ENCODE results near the gene PTDSS2. TPM values are rescaled to one million over a fixed set of nuclear protein-coding genes. Genes with fewer than 3 reads are reported as not detected.
"Not testable (repeated sequence)": the region's sequence is repeated elsewhere in the genome, so short reads cannot be mapped to it uniquely, and the experiment has no call there.

The PTDSS2 gene
- polyA plus RNA-seq, 1 experiment = 15.8 TPM

- H3K27me3 ChIP-seq (ENCODE audit: control insufficient read depth, insufficient read depth, low read length) = no peaks in the 10 kb centered on the region
- ChIA-PET POLR2A (no interaction called here), CTCF (no interaction called here)
- no peak for DNase-seq (ENCODE audit: low read depth, low spot score)
- H3K9me3 ChIP-seq (ENCODE audit: control insufficient read depth, insufficient read depth, low read length) = peaks cover 8% of the 10 kb centered on the region
- H3K27ac ChIP-seq (ENCODE audit: low read depth, low read length) = no peak overlapping the region
- no peak overlapping the region for H3K4me3 ChIP-seq (ENCODE audit: low read depth, low read length)
- no peak for TF ChIP-seq CTCF (IDR thresholded peaks at IDR 0.05; ENCODE audit: low read depth, low read length)
These were observed 18.2 kb upstream of the PTDSS2 start for GRCh38 chr11:431921-432320.

GRCh38 chr11:432501-433100 is 17.5 kb upstream of the PTDSS2 start:
- CTCF ChIA-PET = no interaction called here

GRCh38 chr11:433111-433510 is 17.0 kb upstream of the PTDSS2 start:
- TF ChIP-seq CTCF (IDR thresholded peaks at IDR 0.05; ENCODE audit: low read depth, low read length) = no peak
- H3K27me3 ChIP-seq (ENCODE audit: control insufficient read depth, insufficient read depth, low read length) = no peaks in the 10 kb centered on the region
- H3K9me3 ChIP-seq (ENCODE audit: control insufficient read depth, insufficient read depth, low read length) = peaks cover 16% of the 10 kb centered on the region
- ChIA-PET CTCF (no interaction called here), POLR2A (no interaction called here)
- no peak overlapping the region for H3K27ac ChIP-seq (ENCODE audit: low read depth, low read length)
- DNase-seq (ENCODE audit: low read depth, low spot score) = no peak
- H3K4me3 ChIP-seq (ENCODE audit: low read depth, low read length) = no peak overlapping the region

More at GRCh38 chr11:432501-433100, 17.5 kb upstream of the PTDSS2 start:
- DNase-seq (ENCODE audit: low read depth, low spot score) = no peak
- Histone ChIP-seq H3K27me3 (ENCODE audit: control insufficient read depth, insufficient read depth, low read length) (no peaks in the 10 kb centered on the region), H3K9me3 (ENCODE audit: control insufficient read depth, insufficient read depth, low read length) (peaks cover 15% of the 10 kb centered on the region), H3K27ac (ENCODE audit: low read depth, low read length) (no peak overlapping the region), H3K4me3 (ENCODE audit: low read depth, low read length) (no peak overlapping the region)
- no peak for TF ChIP-seq CTCF (IDR thresholded peaks at IDR 0.05; ENCODE audit: low read depth, low read length)
- POLR2A ChIA-PET = no interaction called here

- POLR2A ChIA-PET = no interaction called here
- no peaks in the 10 kb centered on the region for H3K27me3 ChIP-seq (ENCODE audit: control insufficient read depth, insufficient read depth, low read length)
These were observed 16.4 kb upstream of the PTDSS2 start for GRCh38 chr11:433641-434040.

GRCh38 chr11:434496-434895 is 15.6 kb upstream of the PTDSS2 start:
- no peak for TF ChIP-seq CTCF (IDR thresholded peaks at IDR 0.05; ENCODE audit: low read depth, low read length)
- Histone ChIP-seq H3K27ac (ENCODE audit: low read depth, low read length) (no peak overlapping the region), H3K27me3 (ENCODE audit: control insufficient read depth, insufficient read depth, low read length) (peaks cover 3% of the 10 kb centered on the region), H3K4me3 (ENCODE audit: low read depth, low read length) (no peak overlapping the region), H3K9me3 (ENCODE audit: control insufficient read depth, insufficient read depth, low read length) (peaks cover 16% of the 10 kb centered on the region)
- no peak for DNase-seq (ENCODE audit: low read depth, low spot score)
- CTCF ChIA-PET = no interaction called here
- POLR2A ChIA-PET = no interaction called here

More at GRCh38 chr11:433641-434040, 16.4 kb upstream of the PTDSS2 start:
- Histone ChIP-seq H3K27ac (ENCODE audit: low read depth, low read length) (no peak overlapping the region), H3K4me3 (ENCODE audit: low read depth, low read length) (no peak overlapping the region), H3K9me3 (ENCODE audit: control insufficient read depth, insufficient read depth, low read length) (peaks cover 16% of the 10 kb centered on the region)
- CTCF ChIA-PET = no interaction called here
- TF ChIP-seq CTCF (IDR thresholded peaks at IDR 0.05; ENCODE audit: low read depth, low read length) = no peak
- DNase-seq (ENCODE audit: low read depth, low spot score) = no peak

GRCh38 chr11:434999-435740 is 14.9 kb upstream of the PTDSS2 start:
- H3K27me3 ChIP-seq (ENCODE audit: control insufficient read depth, insufficient read depth, low read length); H3K4me3 ChIP-seq (ENCODE audit: low read depth, low read length); CTCF ChIA-PET; POLR2A ChIA-PET; H3K27ac ChIP-seq (ENCODE audit: low read depth, low read length); DNase-seq (ENCODE audit: low read depth, low spot score): not testable (repeated sequence)
- H3K9me3 ChIP-seq (ENCODE audit: control insufficient read depth, insufficient read depth, low read length) = peaks cover 16% of the 10 kb centered on the region
